Smooth muscle cell (in vitro differentiated cells): Measurements from ENCODE around the gene TLE2. TPM values are rescaled to one million over a fixed set of nuclear protein-coding genes. Genes with fewer than 3 reads are reported as not detected.
"Not testable (repeated sequence)": the region's sequence is repeated elsewhere in the genome, so short reads cannot be mapped to it uniquely, and the experiment has no call there.

Source experiments
- DNase-seq: peaks from one replicate; lab custom pipeline; 2025; ENCODE audit not compliant: unreplicated experiment; lab: John Stamatoyannopoulos, UW
- H2AFZ ChIP-seq: fragments of 200-600 bp; sonication (generic); 2 replicates; pipeline ENCODE4 v1.6.0; 2016; ENCODE audit warnings: antibody characterized with exemption, low read depth, mild to moderate bottlenecking
- H3F3A ChIP-seq: fragments of 200-600 bp; sonication (generic); 2 replicates; pipeline ENCODE4 v1.6.0; 2017; ENCODE audit warnings: antibody characterized with exemption, low read depth
- H3K27ac ChIP-seq: fragments of 200-600 bp; sonication (generic); 2 replicates; pipeline ENCODE4 v1.5.1; 2016; ENCODE audit warnings: low read depth, mild to moderate bottlenecking
- H3K27me3 ChIP-seq: fragments of 200-600 bp; sonication (generic); 2 replicates; pipeline ENCODE4 v1.6.1; 2016; ENCODE audit warnings: low read depth, mild to moderate bottlenecking
- H3K36me3 ChIP-seq: fragments of 200-600 bp; sonication (generic); 2 replicates; pipeline ENCODE4 v1.5.1; 2016; ENCODE audit warnings: low read depth
- H3K4me1 ChIP-seq: fragments of 200-600 bp; sonication (generic); 2 replicates; pipeline ENCODE4 v1.5.1; 2016; ENCODE audit warnings: low read depth
- H3K4me2 ChIP-seq: fragments of 200-600 bp; sonication (generic); 2 replicates; pipeline ENCODE4 v1.6.0; 2016; ENCODE audit warnings: mild to moderate bottlenecking
- H3K4me3 ChIP-seq: fragments of 200-600 bp; sonication (generic); 2 replicates; pipeline ENCODE4 v1.5.1; 2016; ENCODE audit warnings: mild to moderate bottlenecking
- H3K79me2 ChIP-seq: fragments of 200-600 bp; sonication (generic); 2 replicates; pipeline ENCODE4 v1.6.0; 2016; ENCODE audit warnings: low read depth, mild to moderate bottlenecking
- H3K9ac ChIP-seq: fragments of 200-600 bp; sonication (generic); 2 replicates; pipeline ENCODE4 v1.6.0; 2016; ENCODE audit warnings: low read depth
- H3K9me3 ChIP-seq: fragments of 200-600 bp; sonication (generic); replicated peaks from 2 replicates; pipeline ENCODE4 v1.5.1; 2016; ENCODE audit warnings: low read depth
- H4K20me1 ChIP-seq: fragments of 200-600 bp; sonication (generic); 2 replicates; pipeline ENCODE4 v1.6.0; 2016; ENCODE audit warnings: low read depth
- CTCF ChIP-seq: fragments of 200-600 bp; sonication (generic); IDR thresholded peaks from 2 replicates; pipeline ENCODE4 v1.5.1; 2017; ENCODE audit warnings: borderline replicate concordance, mild to moderate bottlenecking, antibody characterized with exemption; ENCODE audit not compliant: insufficient read depth, poor library complexity, severe bottlenecking
- WGBS: methylation state at CpG from one replicate; pipeline ENCODE4 v1.1.7; 2016; ENCODE audit warnings: low lambda C conversion rate; 5-methylcytosine and 5-hydroxymethylcytosine counted together
- polyA plus RNA-seq: library from polyadenylated mRNA; unstranded; fragments of >200 nt; fragmentation: Nextera tagmentation; extraction: Ambion mirVana; gene quantifications from 2 replicates; pipeline ENCODE4 v1.2.1, GENCODE V29; 2016
- total RNA-seq: library from RNA; depleted of rRNA; stranded (reverse); fragments of >200 nt; gene quantifications from 2 replicates; pipeline ENCODE4 v1.2.3, GENCODE V29; 2014

The TLE2 gene
- total and polyA plus RNA-seq, 2 experiments from 2014 or later: 7.1 to 14.9 TPM

DNA sequence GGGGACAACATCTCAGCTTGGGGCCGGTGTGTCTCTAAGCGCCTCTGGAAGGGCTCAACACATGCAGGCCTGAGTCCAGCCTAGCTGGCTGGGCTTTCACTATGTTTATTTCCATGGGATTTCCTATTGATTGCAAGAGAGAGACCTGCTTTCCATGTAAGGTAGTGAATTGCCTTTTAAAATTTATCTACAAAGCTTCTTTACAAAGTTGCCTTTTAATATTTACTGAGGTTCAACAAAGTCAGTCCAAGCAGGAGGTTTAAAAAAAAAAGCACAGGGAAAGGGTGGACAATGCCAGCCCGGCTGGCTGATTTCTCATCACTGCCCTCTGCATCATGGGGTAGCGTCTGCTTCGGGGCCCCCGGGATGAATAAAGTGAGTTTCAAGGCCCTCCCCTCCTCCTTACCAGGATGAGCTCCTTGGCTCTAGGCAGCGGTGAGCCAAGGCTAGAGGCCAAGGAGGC lies 15.8 kb downstream of the TLE2 start:
- Histone ChIP-seq H3K79me2 (no peaks in the 10 kb centered on the region), H3K9ac (no peak overlapping the region), H3K4me3 (no peak overlapping the region), H3K4me1 (no peaks in the 10 kb centered on the region), H3F3A (no peaks in the 10 kb centered on the region), H2AFZ (no peak overlapping the region), H4K20me1 (no peaks in the 10 kb centered on the region), H3K27ac (no peak overlapping the region), H3K9me3 (no peaks in the 10 kb centered on the region), H3K4me2 (no peak overlapping the region), H3K27me3 (no peaks in the 10 kb centered on the region), H3K36me3 (no peaks in the 10 kb centered on the region)
- WGBS: 81% methylated on average over 7 of the region's 7 CpGs
- TF ChIP-seq CTCF: no peak
- DNase-seq: no peak

GRCh38 chr19:3012621-3013262 lies 16.3 kb downstream of the TLE2 start:
- H3K27ac ChIP-seq: no peak overlapping the region
- H3K9ac ChIP-seq: no peak overlapping the region
- no peak overlapping the region for H2AFZ ChIP-seq
- H3K4me1 ChIP-seq: no peaks in the 10 kb centered on the region
- H3K9me3 ChIP-seq: no peaks in the 10 kb centered on the region
- TF ChIP-seq CTCF: no peak
- WGBS: 65% methylated on average over 16 of the region's 16 CpGs
- H3K36me3 ChIP-seq: no peaks in the 10 kb centered on the region
- DNase-seq: no peak
- no peaks in the 10 kb centered on the region for H4K20me1 ChIP-seq
- no peak overlapping the region for H3K4me3 ChIP-seq
- H3F3A ChIP-seq: no peaks in the 10 kb centered on the region
- no peak overlapping the region for H3K4me2 ChIP-seq
- no peaks in the 10 kb centered on the region for H3K79me2 ChIP-seq
- no peaks in the 10 kb centered on the region for H3K27me3 ChIP-seq

DNA sequence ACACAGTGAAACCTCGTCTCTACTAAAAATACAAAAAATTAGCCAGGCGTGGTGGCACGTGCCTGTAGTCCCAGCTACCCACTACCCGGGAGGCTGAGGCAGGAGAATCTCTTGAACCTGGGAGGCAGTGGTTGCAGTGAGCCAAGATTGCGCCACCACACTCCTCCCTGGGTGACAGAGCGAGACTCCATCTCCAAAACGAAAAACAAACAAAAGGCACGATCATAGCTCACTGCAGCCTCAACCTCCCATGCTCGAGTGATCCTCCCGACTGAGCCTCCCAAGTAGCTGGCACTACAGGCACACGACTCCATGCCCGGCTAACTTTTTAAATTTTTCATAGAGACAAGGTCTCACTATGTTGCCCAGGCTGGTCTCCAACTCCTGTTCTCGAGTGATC lies 17.0 kb downstream of the TLE2 start:
- H3K9me3 ChIP-seq, H3F3A ChIP-seq, H3K9ac ChIP-seq, H2AFZ ChIP-seq, H3K36me3 ChIP-seq, DNase-seq, H3K27ac ChIP-seq, H3K79me2 ChIP-seq, H3K4me2 ChIP-seq, H3K4me1 ChIP-seq, H3K4me3 ChIP-seq, H3K27me3 ChIP-seq, H4K20me1 ChIP-seq: not testable (repeated sequence)
- WGBS: 85% methylated on average over 13 of the region's 13 CpGs

- Histone ChIP-seq H3K4me2 (no peak overlapping the region), H3K36me3 (no peaks in the 10 kb centered on the region), H4K20me1 (no peaks in the 10 kb centered on the region), H3K79me2 (no peaks in the 10 kb centered on the region), H3K4me3 (no peak overlapping the region), H3K27ac (no peak overlapping the region), H3F3A (no peaks in the 10 kb centered on the region), H3K9ac (no peak overlapping the region), H3K27me3 (no peaks in the 10 kb centered on the region), H3K4me1 (no peaks in the 10 kb centered on the region), H2AFZ (no peak overlapping the region), H3K9me3 (no peaks in the 10 kb centered on the region)
- TF ChIP-seq CTCF: no peak
- no peak for DNase-seq
- 93% methylated on average over 13 of the region's 13 CpGs for WGBS
These were observed 18.2 kb downstream of the TLE2 start for GRCh38 chr19:3010871-3011270.
